CD14-positive monocyte (primary cell): Measurements from ENCODE around the gene ARL15. TPM values are rescaled to one million over a fixed set of nuclear protein-coding genes. Genes with fewer than 3 reads are reported as not detected.
"Not testable (repeated sequence)": the region's sequence is repeated elsewhere in the genome, so short reads cannot be mapped to it uniquely, and the experiment has no call there.

Experiments used
- DNase-seq, 3 donors: peaks; one replicate each; pipeline ENCODE4 v3.0.0-alpha.2; 2011 to 2022
- H2AFZ ChIP-seq: 2 replicates; pipeline ENCODE4 v1.6.0; 2012; ENCODE audit warnings: mild to moderate bottlenecking, low read depth, low read length, inconsistent platforms; ENCODE audit not compliant: insufficient read depth, poor library complexity, severe bottlenecking
- H3K27ac ChIP-seq, 2 donors: 1 replicate in 1 of 2; 2 replicates in 1 of 2; pipeline ENCODE4 v1.5.1; 2012 to 2013; ENCODE audit warnings: low read length in 2 of 2, control low read depth in 1 of 2, inconsistent platforms in 1 of 2, low read depth in 1 of 2, mild to moderate bottlenecking in 1 of 2
- H3K27me3 ChIP-seq, 2 donors: one replicate each; pipeline versions ENCODE4 v1.6.0 to v1.6.1; 2011 to 2013; ENCODE audit warnings: low read length in 2 of 2; ENCODE audit not compliant: control insufficient read depth in 2 of 2, insufficient read depth in 2 of 2
- H3K36me3 ChIP-seq, 2 donors: replicated peaks in 1 of 2; 1 replicate in 1 of 2; 2 replicates in 1 of 2; pipeline versions ENCODE4 v1.5.1 to v1.6.1; 2012 to 2013; ENCODE audit warnings: low read length in 2 of 2, control low read depth in 1 of 2, inconsistent platforms in 1 of 2, mild to moderate bottlenecking in 1 of 2; ENCODE audit not compliant: insufficient read depth in 2 of 2, control insufficient read depth in 1 of 2
- H3K4me1 ChIP-seq, 2 donors: 1 replicate in 1 of 2; 2 replicates in 1 of 2; pipeline versions ENCODE4 v1.5.1 to v1.6.1; 2012 to 2013; ENCODE audit warnings: low read length in 2 of 2, control low read depth in 1 of 2, inconsistent platforms in 1 of 2, mild to moderate bottlenecking in 1 of 2, moderate library complexity in 1 of 2; ENCODE audit not compliant: insufficient read depth in 2 of 2, control insufficient read depth in 1 of 2
- H3K4me2 ChIP-seq: replicated peaks from 2 replicates; pipeline ENCODE3; 2012; ENCODE audit warnings: low read length, moderate library complexity, mild to moderate bottlenecking; ENCODE audit not compliant: poor library complexity, severe bottlenecking; ENCODE audit errors: extremely low read depth
- H3K4me3 ChIP-seq, 3 experiments: fragments of 200-600 bp in 1 of 3; sonication (generic) in 1 of 3; replicated peaks in 1 of 3; 1 replicate in 2 of 3; 2 replicates in 1 of 3; pipeline ENCODE4 v1.5.1; 2011 to 2013; ENCODE audit warnings: low read length in 3 of 3, mild to moderate bottlenecking in 3 of 3, control low read depth in 2 of 3, low read depth in 2 of 3, inconsistent platforms in 1 of 3, moderate library complexity in 1 of 3
- H3K79me2 ChIP-seq: 2 replicates; pipeline ENCODE4 v1.6.0; 2012; ENCODE audit warnings: mild to moderate bottlenecking, control low read depth, inconsistent platforms, low read length, moderate library complexity; ENCODE audit not compliant: insufficient read depth
- H3K9ac ChIP-seq: 2 replicates; pipeline ENCODE4 v1.6.0; 2017; ENCODE audit warnings: low read length, mild to moderate bottlenecking; ENCODE audit not compliant: insufficient read depth, poor library complexity, severe bottlenecking
- H3K9me3 ChIP-seq, 2 donors: replicated peaks in 1 of 2; 1 replicate in 1 of 2; 2 replicates in 1 of 2; pipeline versions ENCODE4 v1.5.1 to v1.6.1; 2012 to 2013; ENCODE audit warnings: low read length in 2 of 2, control low read depth in 1 of 2; ENCODE audit not compliant: control insufficient read depth in 1 of 2, insufficient read depth in 1 of 2
- H4K20me1 ChIP-seq: 2 replicates; pipeline ENCODE4 v1.6.0; 2012; ENCODE audit warnings: mild to moderate bottlenecking, low read length, control low read depth, moderate library complexity; ENCODE audit not compliant: insufficient read depth
- H3K27ac Mint-ChIP-seq, 7 donors: one replicate each; pipeline ENCODE4 v1.8.0; 2020; ENCODE audit warnings: mild to moderate bottlenecking in 7 of 7, mixed read lengths in 7 of 7, moderate library complexity in 6 of 7, inconsistent platforms in 2 of 7
- H3K27me3 Mint-ChIP-seq, 3 donors: one replicate each; pipeline ENCODE4 v1.8.0; 2021 to 2022; ENCODE audit warnings: low read depth in 3 of 3, mild to moderate bottlenecking in 3 of 3, mixed read lengths in 3 of 3, moderate library complexity in 3 of 3, inconsistent platforms in 1 of 3
- H3K36me3 Mint-ChIP-seq, 2 donors: one replicate each; pipeline ENCODE4 v1.8.0; 2020; ENCODE audit warnings: mixed read lengths in 2 of 2, inconsistent platforms in 1 of 2, mild to moderate bottlenecking in 1 of 2
- H3K4me1 Mint-ChIP-seq: one replicate; pipeline ENCODE4 v1.8.0; 2020; ENCODE audit warnings: mild to moderate bottlenecking, mixed read lengths
- H3K4me3 Mint-ChIP-seq, 2 donors: one replicate each; pipeline ENCODE4 v1.8.0; 2020; ENCODE audit warnings: mild to moderate bottlenecking in 2 of 2, mixed read lengths in 2 of 2, moderate library complexity in 1 of 2
- H3K9me3 Mint-ChIP-seq, 7 donors: one replicate each; pipeline ENCODE4 v1.8.0; 2020 to 2022; ENCODE audit warnings: mixed read lengths in 7 of 7, mild to moderate bottlenecking in 6 of 7, moderate library complexity in 6 of 7, inconsistent platforms in 2 of 7
- CTCF ChIP-seq: fragments of 200-600 bp; IDR thresholded peaks from one replicate; pipeline ENCODE4 v1.8.0; 2022; ENCODE audit warnings: antibody characterized with exemption, mild to moderate bottlenecking
- WGBS: methylation state at CpG from one replicate; pipeline ENCODE4 v1.1.5; 2013; ENCODE audit warnings: missing lambda C conversion rate; ENCODE audit not compliant: insufficient coverage; 5-methylcytosine and 5-hydroxymethylcytosine counted together
- intact Hi-C, 2 donors: fragments of 100-400 bp; cut with micrococcal nuclease; formaldehyde crosslinking; loops; one replicate each; pipeline versions ENCODE4 v1.15.0 to v1.15.1; 2023
- polyA plus RNA-seq, 3 donors: library from polyadenylated mRNA; depleted of rRNA in 1 of 3; unstranded in 2 of 3; stranded (reverse) in 1 of 3; fragments of 300-500 nt in 2 of 3; fragments of >200 nt in 1 of 3; fragmentation: Illumina TruSeq in 2 of 3; gene quantifications; 1 replicate in 2 of 3; 2 replicates in 1 of 3; pipeline ENCODE4 v1.2.3, GENCODE V29; 2012 to 2021

Gene ARL15
- polyA plus RNA-seq, 3 donors = 10.5 to 27.6 (median 18.0) TPM

GRCh38 chr5:53983568-53984460 is 326.6 kb downstream of the ARL15 start:
- no peak overlapping the region for H3K27ac Mint-ChIP-seq
- Histone ChIP-seq H2AFZ (no peak overlapping the region), H3K36me3 (no peaks in the 10 kb centered on the region), H4K20me1 (no peaks in the 10 kb centered on the region), H3K27me3 (no peaks in the 10 kb centered on the region), H3K4me1 (no peaks in the 10 kb centered on the region), H3K4me3 (no peak overlapping the region), H3K79me2 (no peaks in the 10 kb centered on the region), H3K4me2 (no peak overlapping the region), H3K9me3 (peaks cover 0 to 3% of the 10 kb centered on the region in 2 donors), H3K27ac (no peak overlapping the region), H3K9ac (no peak overlapping the region)
- no peak for TF ChIP-seq CTCF
- peaks cover 0 to 9% (median 2%) of the 10 kb centered on the region in 7 donors for H3K9me3 Mint-ChIP-seq
- 95% methylated on average over 6 of the region's 10 CpGs for WGBS
- peaks cover 3 to 16% of the 10 kb centered on the region in 2 donors for H3K36me3 Mint-ChIP-seq
- no peak overlapping the region for H3K4me3 Mint-ChIP-seq
- intact Hi-C loops = no loop called here
- no peak for DNase-seq
- no peaks in the 10 kb centered on the region for H3K27me3 Mint-ChIP-seq
- no peaks in the 10 kb centered on the region for H3K4me1 Mint-ChIP-seq

GRCh38 chr5:53982319-53982718 is 328.1 kb downstream of the ARL15 start:
- H3K4me1 ChIP-seq, H3K9me3 ChIP-seq, DNase-seq, H4K20me1 ChIP-seq, H3K27ac Mint-ChIP-seq, H2AFZ ChIP-seq, H3K4me3 ChIP-seq, H3K4me1 Mint-ChIP-seq, H3K79me2 ChIP-seq, H3K4me3 Mint-ChIP-seq, H3K9ac ChIP-seq, H3K27me3 ChIP-seq, H3K27me3 Mint-ChIP-seq, H3K9me3 Mint-ChIP-seq, intact Hi-C loops, H3K36me3 ChIP-seq, H3K4me2 ChIP-seq, H3K27ac ChIP-seq: not testable (repeated sequence)
- no CpG with 5 or more reads among the region's 2 CpGs for WGBS
- peaks cover 3 to 10% of the 10 kb centered on the region in 2 donors for H3K36me3 Mint-ChIP-seq
